HG03354 (cell line): ENCODE data around the gene SLC26A8.

Experiments
- ATAC-seq: cut with Tn5 transposase; IDR thresholded peaks from one replicate; pipeline ENCODE4 v1.9.1; 2021; ENCODE audit warnings: mild to moderate bottlenecking; ENCODE audit not compliant: unreplicated experiment, poor library complexity, severe bottlenecking

SLC26A8 gene, protein sequence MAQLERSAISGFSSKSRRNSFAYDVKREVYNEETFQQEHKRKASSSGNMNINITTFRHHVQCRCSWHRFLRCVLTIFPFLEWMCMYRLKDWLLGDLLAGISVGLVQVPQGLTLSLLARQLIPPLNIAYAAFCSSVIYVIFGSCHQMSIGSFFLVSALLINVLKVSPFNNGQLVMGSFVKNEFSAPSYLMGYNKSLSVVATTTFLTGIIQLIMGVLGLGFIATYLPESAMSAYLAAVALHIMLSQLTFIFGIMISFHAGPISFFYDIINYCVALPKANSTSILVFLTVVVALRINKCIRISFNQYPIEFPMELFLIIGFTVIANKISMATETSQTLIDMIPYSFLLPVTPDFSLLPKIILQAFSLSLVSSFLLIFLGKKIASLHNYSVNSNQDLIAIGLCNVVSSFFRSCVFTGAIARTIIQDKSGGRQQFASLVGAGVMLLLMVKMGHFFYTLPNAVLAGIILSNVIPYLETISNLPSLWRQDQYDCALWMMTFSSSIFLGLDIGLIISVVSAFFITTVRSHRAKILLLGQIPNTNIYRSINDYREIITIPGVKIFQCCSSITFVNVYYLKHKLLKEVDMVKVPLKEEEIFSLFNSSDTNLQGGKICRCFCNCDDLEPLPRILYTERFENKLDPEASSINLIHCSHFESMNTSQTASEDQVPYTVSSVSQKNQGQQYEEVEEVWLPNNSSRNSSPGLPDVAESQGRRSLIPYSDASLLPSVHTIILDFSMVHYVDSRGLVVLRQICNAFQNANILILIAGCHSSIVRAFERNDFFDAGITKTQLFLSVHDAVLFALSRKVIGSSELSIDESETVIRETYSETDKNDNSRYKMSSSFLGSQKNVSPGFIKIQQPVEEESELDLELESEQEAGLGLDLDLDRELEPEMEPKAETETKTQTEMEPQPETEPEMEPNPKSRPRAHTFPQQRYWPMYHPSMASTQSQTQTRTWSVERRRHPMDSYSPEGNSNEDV

GRCh38 chr6:36023996-36024795, at the start of gene SLC26A8:
TSS of gene SLC26A8 (minus strand) at chr6:36024641. CDS start at chr6:36019707, 4,934 bp downstream.
- ATAC-seq = no peak

GRCh38 chr6:36073587-36073986, 49.1 kb upstream of the SLC26A8 start:
- ATAC-seq = no peak

DNA sequence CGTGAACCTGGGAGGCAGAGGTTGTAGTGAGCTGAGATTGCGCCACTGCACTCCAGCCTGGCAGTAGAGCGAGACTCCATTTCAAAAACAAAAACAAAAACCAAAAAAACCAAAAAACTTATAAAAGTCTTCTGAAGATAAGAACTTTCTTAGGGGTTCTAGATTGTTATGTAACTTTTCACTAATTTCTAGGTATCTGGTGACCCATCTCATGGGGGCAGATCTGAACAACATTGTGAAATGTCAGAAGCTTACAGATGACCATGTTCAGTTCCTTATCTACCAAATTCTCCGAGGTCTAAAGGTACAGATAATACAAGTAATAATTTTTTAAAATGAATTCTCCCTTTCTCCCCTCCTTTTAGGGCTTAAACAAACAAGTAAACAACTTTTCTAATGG, 48.2 kb upstream of the SLC26A8 start:
- no peak for ATAC-seq

DNA sequence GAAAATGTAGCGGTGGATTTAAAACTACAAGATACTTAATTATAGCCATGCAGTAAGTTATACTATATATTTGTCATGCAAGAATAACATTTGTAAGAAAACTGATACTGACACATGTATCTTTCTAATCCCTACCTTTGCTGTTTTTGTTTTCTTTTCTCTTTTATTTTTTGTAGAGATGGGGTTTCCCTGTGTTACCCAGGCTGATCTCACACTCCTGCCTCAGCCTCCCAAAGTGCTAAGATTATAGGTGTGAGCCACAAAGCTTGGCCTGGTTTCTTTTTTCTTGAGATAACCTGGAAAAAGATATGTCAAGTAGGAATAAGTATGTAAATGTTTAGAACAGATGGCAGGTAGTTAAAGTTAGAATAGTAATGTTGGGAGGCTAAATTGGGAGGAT, 47.3 kb upstream of the SLC26A8 start:
- ATAC-seq = no peak

- no peak for ATAC-seq
Measured at GRCh38 chr6:36071281-36071680, 46.8 kb upstream of the SLC26A8 start.

DNA sequence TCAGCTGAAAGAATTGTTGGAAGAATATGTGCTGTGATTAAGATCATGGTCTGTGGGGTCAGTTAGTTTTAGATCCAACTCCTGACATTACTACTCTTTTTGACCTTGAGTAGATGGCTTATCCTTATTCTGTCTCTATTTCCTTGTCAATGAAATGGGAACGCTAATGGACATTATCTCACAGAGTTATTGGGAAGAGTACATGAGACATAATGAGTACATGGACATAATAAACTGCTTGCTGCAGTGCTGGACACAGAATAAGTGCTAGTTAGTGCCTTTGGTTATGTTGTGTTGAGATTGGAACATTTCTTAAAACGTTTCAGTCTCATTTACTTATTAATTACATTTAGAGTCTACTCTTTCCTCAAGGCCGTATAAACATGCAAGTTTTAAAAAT, 45.8 kb upstream of the SLC26A8 start:
- ATAC-seq = no peak

- no peak for ATAC-seq
Measured at GRCh38 chr6:36069573-36069972, 45.1 kb upstream of the SLC26A8 start.

- no peak for ATAC-seq
Measured at GRCh38 chr6:36068586-36068985, 44.1 kb upstream of the SLC26A8 start.

DNA sequence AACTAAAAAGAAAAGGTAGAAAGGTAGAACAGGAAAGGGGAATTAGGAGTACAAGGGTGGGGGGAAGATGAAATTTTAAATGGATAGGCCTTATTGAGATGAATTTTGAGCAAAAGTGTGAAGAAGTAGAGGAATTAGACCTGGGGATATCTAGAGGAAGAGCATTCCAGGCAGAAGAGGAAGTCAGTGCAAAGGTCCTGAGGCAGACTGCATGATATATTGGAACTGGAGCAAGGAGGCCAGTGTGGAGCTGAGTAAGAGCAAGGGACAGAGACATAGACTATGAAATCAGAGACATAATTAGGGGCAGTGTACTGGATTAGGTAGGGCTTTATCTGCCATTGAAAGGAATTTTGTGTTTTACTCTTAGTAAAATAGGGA, 43.6 kb upstream of the SLC26A8 start:
- no peak for ATAC-seq

DNA sequence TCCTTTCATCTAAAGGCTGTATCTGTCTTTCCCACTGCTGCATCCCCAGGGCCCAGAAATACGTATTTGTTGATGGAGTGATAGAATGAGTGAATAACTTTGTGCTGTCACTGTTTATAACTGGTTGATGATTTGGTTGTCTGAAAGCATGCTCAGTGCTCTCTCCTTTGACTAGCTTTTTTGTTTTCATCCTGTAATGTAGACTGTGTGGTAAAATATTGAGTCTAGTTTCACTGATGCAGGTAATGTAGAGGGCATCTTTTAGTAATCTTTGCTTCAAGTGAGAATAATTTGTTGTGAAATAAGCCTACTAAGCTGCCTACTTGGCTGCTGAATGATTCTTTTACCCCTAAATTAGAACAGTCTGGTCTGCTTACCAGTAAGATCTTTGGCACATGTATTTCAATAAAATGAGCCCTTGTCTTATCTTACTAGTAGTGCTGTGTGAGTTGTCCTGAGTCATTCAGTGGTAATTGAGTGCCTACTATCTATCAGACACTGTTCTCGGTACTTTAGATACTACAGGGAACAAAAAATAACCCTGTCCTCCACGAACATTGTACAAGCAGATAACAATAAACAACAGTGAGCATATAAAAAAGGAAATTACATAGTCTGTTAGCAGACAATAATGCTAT, 43.1 kb upstream of the SLC26A8 start:
- no peak for ATAC-seq

DNA sequence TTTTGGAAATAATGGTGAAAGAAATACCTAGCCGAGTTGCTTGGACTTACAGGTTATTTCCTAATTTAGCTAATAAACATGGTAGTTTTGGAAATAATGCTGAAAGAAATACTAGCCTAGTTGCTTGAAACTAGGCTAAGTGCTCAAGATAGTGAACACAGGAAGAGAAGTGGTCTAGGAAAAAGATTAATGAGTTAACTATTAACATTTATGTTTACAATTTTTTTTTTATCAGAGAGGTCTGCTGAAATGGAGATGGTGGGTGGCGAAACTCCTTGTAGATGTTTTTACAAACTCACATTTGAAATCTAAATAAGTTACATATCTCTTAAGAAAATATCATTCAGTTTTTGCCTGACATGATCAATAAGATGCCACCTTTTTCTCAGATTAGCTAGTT, 42.4 kb upstream of the SLC26A8 start:
- ATAC-seq = no peak

DNA sequence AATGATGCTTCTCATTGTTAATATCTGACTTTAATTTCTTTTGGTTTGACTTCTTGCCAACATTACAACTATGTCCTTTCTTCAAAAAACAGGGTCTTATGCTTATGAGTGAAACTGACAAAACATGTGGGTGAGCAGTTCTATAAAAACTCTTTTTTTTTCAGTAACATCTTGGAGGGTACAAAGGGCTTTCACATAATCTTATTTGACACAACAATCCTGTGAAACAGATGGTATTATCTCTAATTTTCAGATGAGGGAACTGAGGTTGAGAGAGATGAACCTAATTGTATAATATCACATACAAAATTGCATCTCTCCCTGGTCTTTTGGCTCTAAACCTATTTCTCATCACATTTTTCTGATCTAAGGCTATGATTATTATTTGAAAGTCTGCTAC, 41.5 kb upstream of the SLC26A8 start:
- ATAC-seq = no peak

DNA sequence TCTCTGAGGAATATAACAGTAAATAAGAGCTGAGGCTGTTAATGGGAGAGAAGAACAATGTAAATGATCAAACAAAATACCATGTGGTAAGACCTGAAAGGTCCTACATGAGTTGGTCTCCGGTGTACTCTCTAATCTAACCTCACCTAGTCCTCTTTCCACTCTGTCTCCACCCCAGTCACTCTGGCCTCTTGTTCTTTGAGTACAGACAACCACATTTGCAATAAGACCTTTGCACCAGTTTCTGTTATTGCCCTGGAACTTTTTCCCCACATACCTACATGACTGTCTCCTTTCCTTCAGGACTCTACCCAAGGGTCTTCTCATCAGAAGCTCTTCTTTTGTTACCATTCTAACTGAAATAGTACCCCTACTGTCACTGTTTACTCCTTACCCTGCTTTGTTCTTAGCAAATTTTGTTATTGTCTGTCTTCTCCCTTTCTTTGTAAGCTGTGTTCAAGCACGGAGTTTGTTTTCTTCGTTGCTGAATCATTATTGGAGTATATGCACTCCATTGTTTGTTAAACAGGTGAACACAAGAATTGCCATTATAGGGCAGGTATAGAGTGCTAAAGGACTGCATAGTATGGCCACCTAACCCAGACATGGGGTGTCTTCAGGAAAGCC, 40.4 kb upstream of the SLC26A8 start:
- ATAC-seq = no peak

GRCh38 chr6:36063318-36064060, 39.0 kb upstream of the SLC26A8 start:
- ATAC-seq = no peak

DNA sequence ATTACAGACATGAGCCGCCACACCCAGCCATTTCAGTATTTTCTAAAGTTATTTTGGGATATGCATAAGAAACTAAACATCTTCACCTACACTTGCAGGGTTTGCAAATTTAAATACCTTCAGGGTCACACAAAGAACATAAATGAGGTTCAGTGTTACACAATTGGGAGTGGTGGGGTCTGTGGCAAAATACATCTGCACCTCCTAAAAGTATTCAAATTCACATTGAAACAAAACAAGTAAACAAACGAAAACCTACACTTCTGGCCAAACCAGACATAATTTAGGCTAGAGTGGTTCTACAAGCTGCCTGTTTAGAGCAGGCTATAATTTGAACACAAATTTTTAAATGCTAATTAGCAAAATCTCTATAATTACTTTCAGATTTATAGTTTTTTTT, 37.8 kb upstream of the SLC26A8 start:
- ATAC-seq = no peak

DNA sequence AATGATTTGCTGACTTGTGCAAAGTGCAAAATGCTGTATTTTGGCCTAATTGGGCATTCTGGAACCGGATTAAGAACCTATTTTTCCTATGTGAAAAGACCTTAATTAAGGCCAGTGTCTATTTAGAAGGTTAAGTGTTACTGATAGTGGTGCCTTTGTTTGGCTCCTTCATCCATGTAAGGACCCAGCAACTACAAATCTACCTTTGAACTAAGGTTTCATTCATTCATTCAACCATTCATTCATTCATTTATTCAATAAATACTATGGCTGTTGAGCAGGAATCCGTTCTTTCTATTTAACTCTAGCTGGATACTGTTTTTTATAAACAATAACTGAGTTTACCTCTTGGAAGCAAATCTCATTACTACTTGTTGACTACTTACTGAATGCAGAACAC, 36.8 kb upstream of the SLC26A8 start:
- ATAC-seq = no peak

DNA sequence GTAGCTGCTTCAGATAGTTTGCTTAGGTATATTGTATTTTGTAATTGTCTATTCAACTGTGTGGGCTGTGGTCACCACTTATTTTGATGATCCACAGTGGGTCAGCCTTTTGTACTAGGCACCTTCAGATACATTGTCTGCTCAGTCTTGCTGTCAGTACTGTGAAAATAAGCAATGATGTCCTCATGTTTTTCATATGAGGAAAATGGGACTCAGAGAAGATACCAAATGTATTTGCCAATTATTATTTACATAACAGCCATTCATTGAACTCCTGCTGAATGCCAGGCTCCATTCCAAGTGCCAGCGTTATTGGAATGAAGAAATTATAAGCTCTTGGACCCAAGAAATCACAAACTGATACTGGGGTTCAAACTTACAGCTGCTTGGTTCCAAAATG, 31.7 kb upstream of the SLC26A8 start:
- no peak for ATAC-seq

- ATAC-seq = no peak
Measured at GRCh38 chr6:36054956-36055355, 30.5 kb upstream of the SLC26A8 start.
